Mammary epithelial cell (primary cell): Measurements from ENCODE around the gene JAKMIP1.

ENCODE experiments used
- EZH2 ChIP-seq: IDR thresholded peaks from 2 replicates; pipeline ENCODE4 v1.6.1; 2012; ENCODE audit warnings: low read length, inconsistent platforms, borderline replicate concordance
- TF ChIP-seq, protein P1 (sequence below), 2 donors: IDR thresholded peaks in 1 of 2; conservative IDR thresholded peaks in 1 of 2; 2 replicates each; pipeline ENCODE4 v1.5.1; 2011 to 2012; ENCODE audit warnings: inconsistent platforms in 2 of 2, low read length in 2 of 2, mild to moderate bottlenecking in 2 of 2, control low read depth in 1 of 2, low read depth in 1 of 2; ENCODE audit not compliant: insufficient read depth in 1 of 2; ENCODE audit errors: extremely low read depth in 1 of 2

DNA sequence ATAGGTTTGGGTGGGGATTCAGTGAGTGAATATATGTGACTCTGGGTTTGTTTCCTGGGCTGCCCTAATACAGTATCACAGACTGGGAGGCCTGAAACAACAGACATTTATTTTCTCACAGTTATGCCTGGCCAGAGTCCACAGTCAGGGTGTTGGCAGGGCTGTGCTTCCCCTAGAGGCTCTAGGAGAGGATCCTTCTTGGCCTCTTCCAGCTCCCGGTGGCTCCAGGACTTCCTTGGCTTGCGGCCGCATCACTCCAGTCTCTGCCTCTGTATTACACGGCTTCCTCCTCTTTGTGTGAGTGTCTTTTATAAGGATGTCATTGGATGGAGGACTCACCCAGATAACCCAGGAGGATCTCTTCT lies 5.2 kb upstream of the JAKMIP1 start:
- TF ChIP-seq, protein P1, sequence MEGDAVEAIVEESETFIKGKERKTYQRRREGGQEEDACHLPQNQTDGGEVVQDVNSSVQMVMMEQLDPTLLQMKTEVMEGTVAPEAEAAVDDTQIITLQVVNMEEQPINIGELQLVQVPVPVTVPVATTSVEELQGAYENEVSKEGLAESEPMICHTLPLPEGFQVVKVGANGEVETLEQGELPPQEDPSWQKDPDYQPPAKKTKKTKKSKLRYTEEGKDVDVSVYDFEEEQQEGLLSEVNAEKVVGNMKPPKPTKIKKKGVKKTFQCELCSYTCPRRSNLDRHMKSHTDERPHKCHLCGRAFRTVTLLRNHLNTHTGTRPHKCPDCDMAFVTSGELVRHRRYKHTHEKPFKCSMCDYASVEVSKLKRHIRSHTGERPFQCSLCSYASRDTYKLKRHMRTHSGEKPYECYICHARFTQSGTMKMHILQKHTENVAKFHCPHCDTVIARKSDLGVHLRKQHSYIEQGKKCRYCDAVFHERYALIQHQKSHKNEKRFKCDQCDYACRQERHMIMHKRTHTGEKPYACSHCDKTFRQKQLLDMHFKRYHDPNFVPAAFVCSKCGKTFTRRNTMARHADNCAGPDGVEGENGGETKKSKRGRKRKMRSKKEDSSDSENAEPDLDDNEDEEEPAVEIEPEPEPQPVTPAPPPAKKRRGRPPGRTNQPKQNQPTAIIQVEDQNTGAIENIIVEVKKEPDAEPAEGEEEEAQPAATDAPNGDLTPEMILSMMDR (conservative IDR thresholded peaks at IDR 0.05 in 1 of 2, IDR thresholded peaks at IDR 0.05 in 1 of 2; ENCODE audit: extremely low read depth in 1 of 2, insufficient read depth in 1 of 2, low read depth in 1 of 2, low read length in 2 of 2): no peak
- TF ChIP-seq EZH2: no peak
